ENCODE data around the gene ZMYM4. TPM values are rescaled to one million over a fixed set of nuclear protein-coding genes. Genes with fewer than 3 reads are reported as not detected.
A peak's percentile ranks its signal among the peaks of the same experiment; 100 is the strongest.

ZMYM4 gene
- total RNA-seq, 2 experiments from 2014 or later, result 21.1 to 54.3 TPM

GRCh38 chr1:35442734-35443133 lies 174.2 kb downstream of the ZMYM4 start:
- POLR2A ChIA-PET, result no interaction called here

DNA sequence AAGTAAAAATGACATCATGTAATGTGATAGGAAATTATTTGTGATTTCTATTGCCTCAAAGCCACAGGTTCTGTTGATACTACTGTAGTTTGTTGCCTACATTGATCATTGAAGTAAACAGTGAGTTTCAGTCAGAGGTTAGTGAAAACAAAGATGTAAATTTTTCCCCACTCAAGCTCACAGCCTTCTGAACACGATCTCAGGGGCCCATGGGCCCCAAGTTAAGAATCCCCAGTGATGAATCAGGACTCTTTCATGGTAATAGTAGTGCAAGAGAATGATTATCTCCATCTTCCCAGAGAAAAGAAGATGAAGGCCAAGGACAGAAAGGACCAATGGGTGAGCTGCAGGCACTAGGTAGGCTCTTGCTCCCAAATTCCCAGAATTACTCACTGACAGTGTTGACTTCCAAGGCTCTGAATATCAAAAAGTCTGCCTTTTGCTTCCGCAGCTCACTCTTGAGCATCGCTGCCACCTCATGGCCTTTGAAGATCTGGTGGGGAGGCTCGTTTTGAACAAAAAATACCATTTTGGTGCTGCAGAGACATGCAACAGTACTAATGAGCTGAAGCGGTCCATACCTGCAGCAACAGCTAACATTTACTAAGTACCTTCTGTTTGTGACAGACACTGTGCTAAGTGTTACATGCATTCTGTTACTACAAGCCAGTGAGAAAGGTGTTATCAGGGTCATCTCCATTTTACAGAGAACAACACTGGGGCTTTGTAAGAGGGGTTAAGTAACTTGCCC lies 175.4 kb downstream of the ZMYM4 start:
- peak; percentile 7 for DNase-seq (ENCODE audit: low spot score)
- intact Hi-C loops (cut with micrococcal nuclease; ENCODE audit: unreplicated experiment), result no loop called here
- Histone ChIP-seq H3K4me3 (ENCODE audit: low read depth, low read length, poor library complexity, severe bottlenecking) (no peak overlapping the region), H3K9me2 (ENCODE audit: insufficient read depth, low read length) (no peaks in the 10 kb centered on the region), H3K79me2 (ENCODE audit: insufficient read depth, low read depth, low read length) (no peaks in the 10 kb centered on the region), H3K27ac (ENCODE audit: low read depth, low read length, poor library complexity, severe bottlenecking) (no peak overlapping the region), H3K4me2 (ENCODE audit: low read length) (no peak overlapping the region), H3K4me1 (ENCODE audit: insufficient read depth, low read length, poor library complexity, severe bottlenecking) (no peaks in the 10 kb centered on the region), H2AFZ (ENCODE audit: low read length) (no peak overlapping the region), H3K9me3 (ENCODE audit: low read length) (no peaks in the 10 kb centered on the region), H3K36me3 (ENCODE audit: insufficient read depth, low read length) (peaks cover 23% of the 10 kb centered on the region; the same call in 1 of the 2 replicates), H4K20me1 (ENCODE audit: insufficient read depth, low read length) (no peaks in the 10 kb centered on the region)
- ChIA-PET CTCF (ENCODE audit: unreplicated experiment) (no interaction called here), POLR2A (interaction anchor here (0.6 kb wide), 1 partner anchor 42 kb away, joined by 7 read pairs; no protein-coding TSS in a partner anchor)
- BruUV-seq (replicated peaks), result no TSS peak
- no peak for TF ChIP-seq EZH2phosphoT487 (IDR thresholded peaks at IDR 0.05; ENCODE audit: borderline replicate concordance, low read depth, low read length)
- peak; percentile 64 for TF ChIP-seq CTCF (conservative IDR thresholded peaks at IDR 0.05; ENCODE audit: low read length)

More at GRCh38 chr1:35442734-35443133, 174.2 kb downstream of the ZMYM4 start:
- H3K79me2 ChIP-seq (ENCODE audit: insufficient read depth, low read depth, low read length), result no peaks in the 10 kb centered on the region
- TF ChIP-seq CTCF (conservative IDR thresholded peaks at IDR 0.05; ENCODE audit: low read length), result no peak
- no peak for TF ChIP-seq EZH2phosphoT487 (IDR thresholded peaks at IDR 0.05; ENCODE audit: borderline replicate concordance, low read depth, low read length)
- H3K27ac ChIP-seq (ENCODE audit: low read depth, low read length, poor library complexity, severe bottlenecking), result no peak overlapping the region
- intact Hi-C loops (cut with micrococcal nuclease; ENCODE audit: unreplicated experiment), result no loop called here
- BruUV-seq (replicated peaks), result no TSS peak
- no peak for DNase-seq (ENCODE audit: low spot score)
- H4K20me1 ChIP-seq (ENCODE audit: insufficient read depth, low read length), result no peaks in the 10 kb centered on the region
- H3K4me3 ChIP-seq (ENCODE audit: low read depth, low read length, poor library complexity, severe bottlenecking), result no peak overlapping the region
- no peaks in the 10 kb centered on the region for H3K9me2 ChIP-seq (ENCODE audit: insufficient read depth, low read length)
- CTCF ChIA-PET (ENCODE audit: unreplicated experiment), result no interaction called here
- H3K9me3 ChIP-seq (ENCODE audit: low read length), result no peaks in the 10 kb centered on the region
- H3K4me2 ChIP-seq (ENCODE audit: low read length), result no peak overlapping the region
- peaks cover 20% of the 10 kb centered on the region; the same call in 1 of the 2 replicates for H3K36me3 ChIP-seq (ENCODE audit: insufficient read depth, low read length)
- no peak overlapping the region for H2AFZ ChIP-seq (ENCODE audit: low read length)
- no peaks in the 10 kb centered on the region for H3K4me1 ChIP-seq (ENCODE audit: insufficient read depth, low read length, poor library complexity, severe bottlenecking)

DNA sequence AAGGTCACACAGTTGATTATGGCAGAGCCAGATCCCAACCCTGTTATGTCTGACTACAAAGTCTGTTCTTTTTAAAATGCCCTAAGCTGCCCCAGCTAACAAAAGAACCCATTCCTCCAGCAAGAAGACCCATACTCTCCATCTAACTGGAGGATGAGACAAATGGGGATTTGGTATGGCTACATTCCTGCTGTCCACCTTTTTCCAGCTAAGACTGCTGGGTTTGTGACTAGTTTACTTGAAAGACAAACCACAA lies 175.9 kb downstream of the ZMYM4 start:
- ChIA-PET POLR2A (no interaction called here), CTCF (ENCODE audit: unreplicated experiment) (no interaction called here)
- Histone ChIP-seq H3K9me3 (ENCODE audit: low read length) (no peaks in the 10 kb centered on the region), H2AFZ (ENCODE audit: low read length) (no peak overlapping the region), H3K4me1 (ENCODE audit: insufficient read depth, low read length, poor library complexity, severe bottlenecking) (no peaks in the 10 kb centered on the region), H3K4me3 (ENCODE audit: low read depth, low read length, poor library complexity, severe bottlenecking) (no peak overlapping the region), H3K9me2 (ENCODE audit: insufficient read depth, low read length) (no peaks in the 10 kb centered on the region), H3K36me3 (ENCODE audit: insufficient read depth, low read length) (peaks cover 28% of the 10 kb centered on the region), H3K4me2 (ENCODE audit: low read length) (no peak overlapping the region), H4K20me1 (ENCODE audit: insufficient read depth, low read length) (no peaks in the 10 kb centered on the region), H3K79me2 (ENCODE audit: insufficient read depth, low read depth, low read length) (no peaks in the 10 kb centered on the region), H3K27ac (ENCODE audit: low read depth, low read length, poor library complexity, severe bottlenecking) (no peak overlapping the region)
- no TSS peak for BruUV-seq (replicated peaks)
- DNase-seq (ENCODE audit: low spot score), result no peak
- intact Hi-C loops (cut with micrococcal nuclease; ENCODE audit: unreplicated experiment), result no loop called here
- TF ChIP-seq EZH2phosphoT487 (IDR thresholded peaks at IDR 0.05; ENCODE audit: borderline replicate concordance, low read depth, low read length), result no peak
- TF ChIP-seq CTCF (conservative IDR thresholded peaks at IDR 0.05; ENCODE audit: low read length), result no peak

Data from OCI-LY7 (cell line).